Measurements from ENCODE around the gene POM121.
A peak's percentile ranks its signal among the peaks of the same experiment; 100 is the strongest.
"Not testable (repeated sequence)": the region's sequence is repeated elsewhere in the genome, so short reads cannot be mapped to it uniquely, and the experiment has no call there.

The POM121 gene

DNA sequence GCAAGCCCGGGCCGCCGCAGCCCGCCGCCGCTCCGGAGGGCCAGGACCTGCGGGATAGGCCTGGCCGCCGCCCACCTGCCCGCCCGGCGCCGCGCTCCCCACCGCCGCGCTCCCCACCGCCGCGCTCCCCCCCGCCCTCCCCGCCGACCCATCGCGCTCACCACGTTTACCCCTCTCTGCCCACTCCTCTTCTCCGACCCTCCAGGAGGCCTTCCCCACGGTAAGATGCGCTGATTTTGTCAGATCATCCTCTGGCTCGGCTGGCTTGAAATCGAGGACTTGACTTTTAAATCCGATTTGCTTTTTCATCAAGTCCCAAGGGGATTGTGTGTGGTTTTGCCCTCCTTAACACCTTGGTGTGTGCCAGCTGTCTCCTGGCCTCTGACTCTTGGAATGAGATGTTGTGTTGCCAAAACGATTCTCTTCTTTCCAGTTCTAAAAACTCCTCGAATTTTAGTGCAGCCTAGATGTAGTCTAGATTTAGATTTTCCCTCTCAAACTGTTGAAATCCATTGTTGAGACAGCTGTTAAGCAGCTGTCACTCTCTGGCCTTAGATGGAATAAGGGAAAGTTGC lies 738 bp downstream of the POM121 start:
- no peaks in the 10 kb centered on the region for H3K27me3 ChIP-seq (ENCODE audit: control insufficient read depth, insufficient read depth, low read length)
- peak overlapping the region; percentile 96 for H3K9ac ChIP-seq (ENCODE audit: low read length)
- no peaks in the 10 kb centered on the region for H3K4me1 ChIP-seq (ENCODE audit: control insufficient read depth, low read depth, low read length)
- H3K36me3 ChIP-seq (ENCODE audit: control insufficient read depth, low read depth, low read length) = peaks cover 38% of the 10 kb centered on the region
- H3K9me3 ChIP-seq (ENCODE audit: control insufficient read depth, low read depth, low read length) = no peaks in the 10 kb centered on the region
- peak overlapping the region; percentile 86 for H3K4me3 ChIP-seq (ENCODE audit: low read length)
- no peak overlapping the region for H3K27ac ChIP-seq (ENCODE audit: low read length)

DNA sequence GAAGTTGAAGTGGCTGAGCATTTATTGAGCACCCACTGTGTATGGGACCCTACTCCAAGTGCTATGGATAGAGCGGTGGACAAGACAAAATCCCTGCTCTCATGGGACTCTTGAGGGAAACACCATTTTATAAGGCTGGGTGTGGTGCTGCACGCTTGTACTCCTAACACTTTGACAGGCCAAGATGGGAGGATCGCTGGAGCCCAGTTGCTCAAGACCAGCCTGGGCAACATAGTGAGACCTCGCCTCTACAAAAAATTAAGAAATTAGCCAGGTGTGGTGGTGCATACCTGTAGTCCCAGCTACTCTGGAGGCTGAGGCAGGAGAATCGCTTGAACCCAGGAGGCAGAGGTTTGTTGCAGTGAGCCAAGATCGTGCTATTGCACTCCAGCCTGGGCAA lies 2.9 kb downstream of the POM121 start:
- H3K36me3 ChIP-seq (ENCODE audit: control insufficient read depth, low read depth, low read length) = peaks cover 45% of the 10 kb centered on the region
- H3K9me3 ChIP-seq (ENCODE audit: control insufficient read depth, low read depth, low read length); H3K9ac ChIP-seq (ENCODE audit: low read length); H3K4me3 ChIP-seq (ENCODE audit: low read length); H3K27me3 ChIP-seq (ENCODE audit: control insufficient read depth, insufficient read depth, low read length); H3K4me1 ChIP-seq (ENCODE audit: control insufficient read depth, low read depth, low read length); H3K27ac ChIP-seq (ENCODE audit: low read length): not testable (repeated sequence)

- H3K9ac ChIP-seq (ENCODE audit: low read length); H3K27ac ChIP-seq (ENCODE audit: low read length); H3K27me3 ChIP-seq (ENCODE audit: control insufficient read depth, insufficient read depth, low read length); H3K4me1 ChIP-seq (ENCODE audit: control insufficient read depth, low read depth, low read length); H3K9me3 ChIP-seq (ENCODE audit: control insufficient read depth, low read depth, low read length); H3K4me3 ChIP-seq (ENCODE audit: low read length): not testable (repeated sequence)
- peaks cover 45% of the 10 kb centered on the region for H3K36me3 ChIP-seq (ENCODE audit: control insufficient read depth, low read depth, low read length)
These were observed 3.3 kb downstream of the POM121 start for GRCh38 chr7:72928216-72928615.

- not testable (repeated sequence) for H3K9ac ChIP-seq (ENCODE audit: low read length); H3K27me3 ChIP-seq (ENCODE audit: control insufficient read depth, insufficient read depth, low read length); H3K27ac ChIP-seq (ENCODE audit: low read length); H3K9me3 ChIP-seq (ENCODE audit: control insufficient read depth, low read depth, low read length); H3K4me1 ChIP-seq (ENCODE audit: control insufficient read depth, low read depth, low read length); H3K4me3 ChIP-seq (ENCODE audit: low read length)
- H3K36me3 ChIP-seq (ENCODE audit: control insufficient read depth, low read depth, low read length) = peaks cover 19% of the 10 kb centered on the region
These were observed 17.3 kb downstream of the POM121 start for GRCh38 chr7:72942022-72942705.

DNA sequence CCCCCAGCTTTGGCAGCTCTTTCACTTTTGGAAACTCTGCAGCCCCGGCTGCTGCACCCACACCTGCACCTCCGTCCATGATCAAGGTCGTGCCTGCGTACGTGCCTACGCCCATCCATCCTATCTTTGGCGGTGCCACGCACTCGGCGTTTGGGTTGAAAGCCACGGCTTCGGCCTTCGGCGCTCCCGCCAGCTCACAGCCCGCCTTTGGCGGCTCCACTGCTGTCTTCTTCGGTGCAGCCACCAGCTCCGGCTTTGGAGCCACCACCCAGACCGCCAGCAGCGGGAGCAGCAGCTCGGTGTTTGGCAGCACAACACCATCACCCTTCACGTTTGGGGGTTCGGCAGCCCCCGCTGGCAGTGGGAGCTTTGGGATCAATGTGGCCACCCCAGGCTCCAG lies 18.1 kb downstream of the POM121 start:
- H3K27me3 ChIP-seq (ENCODE audit: control insufficient read depth, insufficient read depth, low read length); H3K9me3 ChIP-seq (ENCODE audit: control insufficient read depth, low read depth, low read length); H3K4me1 ChIP-seq (ENCODE audit: control insufficient read depth, low read depth, low read length); H3K27ac ChIP-seq (ENCODE audit: low read length); H3K4me3 ChIP-seq (ENCODE audit: low read length); H3K9ac ChIP-seq (ENCODE audit: low read length): not testable (repeated sequence)
- peaks cover 17% of the 10 kb centered on the region for H3K36me3 ChIP-seq (ENCODE audit: control insufficient read depth, low read depth, low read length)

GRCh38 chr7:72944937-72945336 lies 20.0 kb downstream of the POM121 start:
- H3K4me1 ChIP-seq (ENCODE audit: control insufficient read depth, low read depth, low read length); H3K27ac ChIP-seq (ENCODE audit: low read length); H3K36me3 ChIP-seq (ENCODE audit: control insufficient read depth, low read depth, low read length); H3K9ac ChIP-seq (ENCODE audit: low read length); H3K9me3 ChIP-seq (ENCODE audit: control insufficient read depth, low read depth, low read length); H3K27me3 ChIP-seq (ENCODE audit: control insufficient read depth, insufficient read depth, low read length); H3K4me3 ChIP-seq (ENCODE audit: low read length): not testable (repeated sequence)

DNA sequence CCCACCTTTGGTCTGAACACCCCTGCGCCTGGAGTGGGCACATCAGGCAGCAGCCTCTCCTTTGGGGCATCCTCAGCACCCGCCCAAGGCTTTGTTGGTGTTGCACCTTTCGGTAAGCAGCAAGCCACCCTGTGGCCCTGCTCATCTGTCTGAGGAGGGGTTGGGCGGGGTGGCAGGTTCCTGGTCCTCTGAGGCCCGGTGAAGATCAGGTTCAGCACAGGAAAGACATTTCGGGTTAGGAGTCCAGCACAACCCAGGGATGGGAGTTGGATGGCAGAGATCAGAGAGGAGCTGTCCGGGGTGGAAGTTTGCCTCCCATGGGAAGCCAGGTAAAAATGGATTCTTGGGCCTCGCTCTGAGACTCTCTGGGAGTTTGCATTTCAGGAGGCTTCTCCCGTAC lies 20.7 kb downstream of the POM121 start:
- not testable (repeated sequence) for H3K36me3 ChIP-seq (ENCODE audit: control insufficient read depth, low read depth, low read length); H3K4me3 ChIP-seq (ENCODE audit: low read length); H3K9me3 ChIP-seq (ENCODE audit: control insufficient read depth, low read depth, low read length); H3K27me3 ChIP-seq (ENCODE audit: control insufficient read depth, insufficient read depth, low read length); H3K4me1 ChIP-seq (ENCODE audit: control insufficient read depth, low read depth, low read length); H3K9ac ChIP-seq (ENCODE audit: low read length); H3K27ac ChIP-seq (ENCODE audit: low read length)

GRCh38 chr7:72946130-72946745 lies 21.3 kb downstream of the POM121 start:
- H3K27me3 ChIP-seq (ENCODE audit: control insufficient read depth, insufficient read depth, low read length); H3K27ac ChIP-seq (ENCODE audit: low read length); H3K36me3 ChIP-seq (ENCODE audit: control insufficient read depth, low read depth, low read length); H3K4me3 ChIP-seq (ENCODE audit: low read length); H3K9me3 ChIP-seq (ENCODE audit: control insufficient read depth, low read depth, low read length); H3K4me1 ChIP-seq (ENCODE audit: control insufficient read depth, low read depth, low read length); H3K9ac ChIP-seq (ENCODE audit: low read length): not testable (repeated sequence)

DNA sequence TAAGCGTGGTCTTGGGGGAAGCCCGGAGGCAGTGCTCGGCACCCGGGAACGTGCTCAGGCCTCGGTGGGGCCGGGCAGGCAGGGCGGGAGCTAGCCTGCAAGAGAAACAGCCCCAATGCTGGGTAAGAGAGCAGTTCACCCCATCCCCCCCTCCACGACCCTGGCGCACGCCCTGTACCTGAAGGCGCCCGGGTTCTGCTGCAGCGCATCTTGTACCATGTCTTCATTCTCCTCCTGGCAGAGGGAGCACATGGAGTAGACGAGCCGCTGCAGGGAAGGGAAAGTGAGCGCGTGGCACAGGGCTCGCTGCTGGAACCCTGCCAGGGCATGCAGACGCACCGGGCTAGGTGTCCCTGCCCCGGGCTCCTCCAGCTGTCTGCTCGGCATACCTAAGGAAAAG lies 23.8 kb downstream of the POM121 start:
- H3K27ac ChIP-seq (ENCODE audit: low read length); H3K36me3 ChIP-seq (ENCODE audit: control insufficient read depth, low read depth, low read length); H3K9ac ChIP-seq (ENCODE audit: low read length); H3K4me3 ChIP-seq (ENCODE audit: low read length); H3K9me3 ChIP-seq (ENCODE audit: control insufficient read depth, low read depth, low read length); H3K4me1 ChIP-seq (ENCODE audit: control insufficient read depth, low read depth, low read length); H3K27me3 ChIP-seq (ENCODE audit: control insufficient read depth, insufficient read depth, low read length): not testable (repeated sequence)

DNA sequence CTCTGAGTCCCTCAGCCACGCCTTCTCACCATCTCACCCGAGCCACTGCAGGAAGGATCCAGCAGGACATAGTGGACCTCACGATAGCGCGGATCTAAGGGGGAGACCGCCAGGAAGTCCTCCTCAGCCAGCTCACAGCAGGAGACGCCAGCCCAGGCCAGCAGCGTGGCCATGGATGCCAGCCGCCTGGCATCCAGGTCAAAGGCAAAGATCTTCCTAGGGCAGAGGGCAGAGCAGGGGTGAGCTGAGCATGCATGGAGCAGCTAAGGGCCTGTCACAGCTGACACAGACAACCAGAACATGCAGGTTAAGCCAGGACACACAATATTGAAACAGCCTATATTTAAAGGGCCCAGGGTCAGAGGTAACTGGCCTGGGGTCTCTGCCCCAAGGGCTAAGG lies 24.4 kb downstream of the POM121 start:
- not testable (repeated sequence) for H3K4me1 ChIP-seq (ENCODE audit: control insufficient read depth, low read depth, low read length); H3K9me3 ChIP-seq (ENCODE audit: control insufficient read depth, low read depth, low read length); H3K9ac ChIP-seq (ENCODE audit: low read length); H3K4me3 ChIP-seq (ENCODE audit: low read length); H3K27ac ChIP-seq (ENCODE audit: low read length); H3K27me3 ChIP-seq (ENCODE audit: control insufficient read depth, insufficient read depth, low read length); H3K36me3 ChIP-seq (ENCODE audit: control insufficient read depth, low read depth, low read length)

GRCh38 chr7:72949686-72950085 lies 24.8 kb downstream of the POM121 start:
- not testable (repeated sequence) for H3K9me3 ChIP-seq (ENCODE audit: control insufficient read depth, low read depth, low read length); H3K27me3 ChIP-seq (ENCODE audit: control insufficient read depth, insufficient read depth, low read length); H3K36me3 ChIP-seq (ENCODE audit: control insufficient read depth, low read depth, low read length); H3K4me1 ChIP-seq (ENCODE audit: control insufficient read depth, low read depth, low read length); H3K27ac ChIP-seq (ENCODE audit: low read length); H3K9ac ChIP-seq (ENCODE audit: low read length); H3K4me3 ChIP-seq (ENCODE audit: low read length)

GRCh38 chr7:72950432-72950831 lies 25.5 kb downstream of the POM121 start:
- not testable (repeated sequence) for H3K9ac ChIP-seq (ENCODE audit: low read length); H3K27me3 ChIP-seq (ENCODE audit: control insufficient read depth, insufficient read depth, low read length)

More at GRCh38 chr7:72950432-72950831, 25.5 kb downstream of the POM121 start:
- not testable (repeated sequence) for H3K4me1 ChIP-seq (ENCODE audit: control insufficient read depth, low read depth, low read length); H3K27ac ChIP-seq (ENCODE audit: low read length); H3K9me3 ChIP-seq (ENCODE audit: control insufficient read depth, low read depth, low read length); H3K4me3 ChIP-seq (ENCODE audit: low read length); H3K36me3 ChIP-seq (ENCODE audit: control insufficient read depth, low read depth, low read length)

All from iPS-18a (cell line).